GM23248 (cell line): ENCODE data around the gene HDGFL3. TPM values are rescaled to one million over a fixed set of nuclear protein-coding genes. Genes with fewer than 3 reads are reported as not detected.

ENCODE experiments used
- DNase-seq: peaks from one replicate; pipeline ENCODE4 v3.0.0-alpha.2; 2015
- H2AFZ ChIP-seq: fragments of 200-600 bp; sonication (generic); 2 replicates; pipeline ENCODE4 v1.6.1; 2016; ENCODE audit warnings: antibody characterized with exemption
- H3F3A ChIP-seq: fragments of 200-600 bp; sonication (generic); 2 replicates; pipeline ENCODE4 v1.6.1; 2016; ENCODE audit warnings: mild to moderate bottlenecking, antibody characterized with exemption, mixed run types; ENCODE audit not compliant: insufficient read depth
- H3K27ac ChIP-seq: fragments of 200-600 bp; sonication (generic); 2 replicates; pipeline ENCODE4 v1.5.1; 2016; ENCODE audit warnings: mild to moderate bottlenecking
- H3K27me3 ChIP-seq: fragments of 200-600 bp; sonication (generic); replicated peaks from 2 replicates; pipeline ENCODE4 v1.6.1; 2016; ENCODE audit warnings: mild to moderate bottlenecking; ENCODE audit not compliant: insufficient read depth
- H3K36me3 ChIP-seq: fragments of 200-600 bp; sonication (generic); 2 replicates; pipeline ENCODE4 v1.6.1; 2016; ENCODE audit warnings: low read depth, mild to moderate bottlenecking
- H3K4me1 ChIP-seq: fragments of 200-600 bp; sonication (generic); 2 replicates; pipeline ENCODE4 v1.6.1; 2016; ENCODE audit warnings: mild to moderate bottlenecking; ENCODE audit not compliant: insufficient read depth
- H3K4me2 ChIP-seq: fragments of 200-600 bp; sonication (generic); one replicate; pipeline ENCODE4 v1.6.1; 2016; ENCODE audit warnings: mild to moderate bottlenecking; ENCODE audit not compliant: unreplicated experiment
- H3K4me3 ChIP-seq: fragments of 200-600 bp; sonication (generic); 2 replicates; pipeline ENCODE4 v1.5.1; 2016; ENCODE audit warnings: mild to moderate bottlenecking
- H3K79me2 ChIP-seq: fragments of 200-600 bp; sonication (generic); 2 replicates; pipeline ENCODE4 v1.6.1; 2016; ENCODE audit warnings: mild to moderate bottlenecking; ENCODE audit not compliant: insufficient read depth
- H3K9ac ChIP-seq: fragments of 200-600 bp; sonication (generic); 2 replicates; pipeline ENCODE4 v1.6.1; 2016; ENCODE audit warnings: mild to moderate bottlenecking
- H3K9me2 ChIP-seq: fragments of 200-600 bp; sonication (generic); 2 replicates; pipeline ENCODE4 v1.6.1; 2016; ENCODE audit warnings: mixed run types, mild to moderate bottlenecking, moderate library complexity; ENCODE audit not compliant: insufficient read depth
- H3K9me3 ChIP-seq: fragments of 200-600 bp; sonication (generic); one replicate; pipeline ENCODE4 v1.6.1; 2017; ENCODE audit warnings: low read depth
- H4K20me1 ChIP-seq: fragments of 200-600 bp; sonication (generic); 2 replicates; pipeline ENCODE4 v1.6.0; 2016; ENCODE audit not compliant: insufficient read depth
- EZH2 ChIP-seq: fragments of 200-600 bp; sonication (generic); IDR thresholded peaks from 2 replicates; pipeline ENCODE4 v1.6.1; 2018; ENCODE audit warnings: antibody characterized with exemption, mild to moderate bottlenecking; ENCODE audit not compliant: insufficient read depth, poor library complexity, severe bottlenecking
- EZH2phosphoT487 ChIP-seq: fragments of 200-600 bp; sonication (generic); IDR thresholded peaks from 2 replicates; pipeline ENCODE4 v1.6.1; 2018; ENCODE audit warnings: antibody characterized with exemption, moderate library complexity, mild to moderate bottlenecking, low read depth; ENCODE audit not compliant: insufficient read depth
- WGBS, 2 experiments: methylation state at CpG; one replicate each; pipeline ENCODE4 v1.1.6; 2015 to 2017; ENCODE audit warnings: low lambda C conversion rate in 2 of 2, low coverage in 1 of 2; ENCODE audit errors: missing lambda C conversion rate in 2 of 2; 5-methylcytosine and 5-hydroxymethylcytosine counted together
- in situ Hi-C: fragments of 300-500 bp; cut with MboI; formaldehyde crosslinking; loops from 2 replicates; pipeline ENCODE4 v1.15.0; 2020
- polyA plus RNA-seq: library from polyadenylated mRNA; unstranded; fragments of >200 nt; fragmentation: Nextera tagmentation; extraction: Ambion mirVana; gene quantifications from 2 replicates; pipeline ENCODE4 v1.2.1, GENCODE V29; 2016
- total RNA-seq: library from RNA; depleted of rRNA; stranded (reverse); fragments of >200 nt; shearing (Covaris generic); gene quantifications from 2 replicates; pipeline ENCODE4 v1.2.3, GENCODE V29; 2014; rRNA removed

Gene HDGFL3
- 8.6 and 25.0 TPM in 2 replicates for total RNA-seq
- polyA plus RNA-seq = 16.2 and 20.7 TPM in 2 replicates

- no peaks in the 10 kb centered on the region for H3K27me3 ChIP-seq
- peak within 1 kb of the TSS; percentile 83 for H3K4me2 ChIP-seq
- peak within 1 kb of the TSS; percentile 72 for H3K4me3 ChIP-seq
- in situ Hi-C loops = no loop called here
- no peaks in the 10 kb centered on the region for H4K20me1 ChIP-seq
- H3K9ac ChIP-seq = peak within 1 kb of the TSS; percentile 85
- no peaks in the 10 kb centered on the region for H3K9me2 ChIP-seq
- H3K79me2 ChIP-seq = peaks cover 37% of the 10 kb centered on the region
- peak within 1 kb of the TSS; percentile 27 for H3K27ac ChIP-seq
- no peak for TF ChIP-seq EZH2phosphoT487
- no peak for TF ChIP-seq EZH2
- H3K36me3 ChIP-seq = no peaks in the 10 kb centered on the region
- peaks cover 47% of the 10 kb centered on the region for H3F3A ChIP-seq
- WGBS, 2 experiments = 1 to 2% methylated on average over 8 to 89 of the region's 94 CpGs
- H2AFZ ChIP-seq = peak within 1 kb of the TSS; percentile 87
- DNase-seq = peak; percentile 79
- no peaks in the 10 kb centered on the region for H3K9me3 ChIP-seq
- peaks cover 27% of the 10 kb centered on the region for H3K4me1 ChIP-seq
Observed at GRCh38 chr15:83207660-83208366, at the start of gene HDGFL3. Gene HDGFL3 (minus strand): TSS chr15:83207823. CDS start chr15:83207414, 409 bp downstream.

DNA sequence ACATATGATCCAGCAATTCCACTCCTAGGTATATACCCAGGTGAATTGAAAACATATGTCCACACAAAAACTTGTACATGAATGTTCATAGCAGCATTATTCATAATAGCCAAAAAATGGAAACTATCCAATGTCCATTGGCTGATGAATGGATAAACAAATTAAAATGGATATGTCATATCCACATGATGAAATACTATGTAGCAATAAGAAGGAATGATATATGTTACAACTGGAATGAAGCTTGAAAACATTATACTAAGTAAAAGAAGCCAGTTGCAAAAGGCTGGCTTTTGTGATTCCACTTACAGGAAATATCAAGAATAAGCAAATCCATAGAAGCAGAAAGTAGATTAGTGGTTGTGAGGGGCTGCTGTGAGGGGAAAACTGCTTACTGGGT, 43.2 kb upstream of the HDGFL3 start:
- no peaks in the 10 kb centered on the region for H4K20me1 ChIP-seq
- H3K27ac ChIP-seq = no peak overlapping the region
- no peaks in the 10 kb centered on the region for H3K9me2 ChIP-seq
- H3K36me3 ChIP-seq = no peaks in the 10 kb centered on the region
- TF ChIP-seq EZH2phosphoT487 (no peak), EZH2 (no peak)
- H3F3A ChIP-seq = 0 out of 2 replicates have a peak, but pooled peaks cover 3% of the 10 kb centered on the region
- H2AFZ ChIP-seq = no peak overlapping the region
- no peaks in the 10 kb centered on the region for H3K9me3 ChIP-seq
- H3K27me3 ChIP-seq = peaks cover 24% of the 10 kb centered on the region
- H3K9ac ChIP-seq = no peak overlapping the region
- no peaks in the 10 kb centered on the region for H3K79me2 ChIP-seq
- H3K4me1 ChIP-seq = peaks cover 8% of the 10 kb centered on the region
- no peak overlapping the region for H3K4me2 ChIP-seq
- peak; percentile 23 for DNase-seq
- no peak overlapping the region for H3K4me3 ChIP-seq
- in situ Hi-C loops = loop anchor here (5.0 to 25.0 kb wide), 3 partner anchors 154 to 612 kb away; no protein-coding TSS in a partner anchor

GRCh38 chr15:83249030-83249343, 41.4 kb upstream of the HDGFL3 start:
- Histone ChIP-seq H3K4me3 (no peak overlapping the region), H3K79me2 (no peaks in the 10 kb centered on the region), H3K9me2 (no peaks in the 10 kb centered on the region), H3K4me1 (peaks cover 8% of the 10 kb centered on the region), H3K9ac (no peak overlapping the region), H2AFZ (no peak overlapping the region), H3K27ac (no peak overlapping the region), H3K4me2 (no peak overlapping the region), H3K9me3 (no peaks in the 10 kb centered on the region), H3K36me3 (no peaks in the 10 kb centered on the region), H4K20me1 (no peaks in the 10 kb centered on the region), H3K27me3 (peaks cover 29% of the 10 kb centered on the region), H3F3A (0 out of 2 replicates have a peak, but pooled peaks cover 3% of the 10 kb centered on the region)
- 68 to 74% methylated on average over 3 of the region's 3 CpGs for WGBS, 2 experiments
- in situ Hi-C loops = no loop called here
- no peak for DNase-seq
- TF ChIP-seq EZH2phosphoT487 = no peak
- no peak for TF ChIP-seq EZH2

- no peak overlapping the region for H3K27ac ChIP-seq
- H3K9me2 ChIP-seq = no peaks in the 10 kb centered on the region
- in situ Hi-C loops = no loop called here
- peaks cover 8% of the 10 kb centered on the region for H3K4me1 ChIP-seq
- peak overlapping the region; percentile 50; the same call in 1 of the 2 replicates for H2AFZ ChIP-seq
- no peaks in the 10 kb centered on the region for H4K20me1 ChIP-seq
- H3K9me3 ChIP-seq = no peaks in the 10 kb centered on the region
- H3F3A ChIP-seq = 0 out of 2 replicates have a peak, but pooled peaks cover 3% of the 10 kb centered on the region
- H3K4me2 ChIP-seq = no peak overlapping the region
- WGBS, 2 experiments = 11 to 14% methylated on average over 11 of the region's 11 CpGs
- H3K9ac ChIP-seq = no peak overlapping the region
- H3K4me3 ChIP-seq = no peak overlapping the region
- no peaks in the 10 kb centered on the region for H3K36me3 ChIP-seq
- peak; percentile 66 for DNase-seq
- no peak for TF ChIP-seq EZH2phosphoT487
- TF ChIP-seq EZH2 = no peak
- H3K27me3 ChIP-seq = peaks cover 29% of the 10 kb centered on the region
- no peaks in the 10 kb centered on the region for H3K79me2 ChIP-seq
Observed at GRCh38 chr15:83248151-83249029, 40.8 kb upstream of the HDGFL3 start.
